Panc1 (cell line): ENCODE measurements around the gene CTCFL.

ENCODE experiments used
- POLR2AphosphoS5 ChIP-seq: IDR thresholded peaks from 2 replicates; pipeline ENCODE4 v1.6.1; 2012; ENCODE audit warnings: mild to moderate bottlenecking, low read depth, low read length, moderate library complexity
- TF ChIP-seq, protein P1 (sequence below): fragments of 450-650 bp; IDR thresholded peaks from 2 replicates; pipeline ENCODE4 v1.5.1; 2017; ENCODE audit warnings: mild to moderate bottlenecking
- TF ChIP-seq, protein P2 (sequence below), 2 experiments: IDR thresholded peaks; 2 replicates each; pipeline ENCODE4 v1.6.1; 2011 to 2012; ENCODE audit warnings: low read depth in 2 of 2, control low read depth in 1 of 2, low read length in 1 of 2, mild to moderate bottlenecking in 1 of 2, moderate library complexity in 1 of 2; ENCODE audit not compliant: insufficient read depth in 1 of 2

DNA sequence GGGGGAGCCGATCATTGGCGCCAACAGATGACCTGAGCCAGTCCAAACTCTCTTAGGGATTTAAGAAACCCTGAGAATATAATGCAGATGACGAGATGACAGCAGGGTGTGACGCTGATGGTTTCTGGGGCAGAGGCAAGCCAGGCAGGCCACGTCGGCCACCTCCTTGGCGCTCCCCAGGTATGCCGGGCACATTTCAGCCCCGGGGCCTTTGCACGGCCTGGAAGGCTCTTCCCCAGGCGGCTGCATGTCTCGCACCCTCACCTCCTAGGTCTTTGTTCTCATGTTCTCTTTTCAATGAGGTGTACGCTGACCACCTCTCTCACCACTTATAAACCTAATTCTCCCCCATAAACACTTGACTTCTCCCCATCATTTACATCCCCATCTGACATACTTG lies 68.8 kb downstream of the CTCFL start:
- TF ChIP-seq, protein P1, sequence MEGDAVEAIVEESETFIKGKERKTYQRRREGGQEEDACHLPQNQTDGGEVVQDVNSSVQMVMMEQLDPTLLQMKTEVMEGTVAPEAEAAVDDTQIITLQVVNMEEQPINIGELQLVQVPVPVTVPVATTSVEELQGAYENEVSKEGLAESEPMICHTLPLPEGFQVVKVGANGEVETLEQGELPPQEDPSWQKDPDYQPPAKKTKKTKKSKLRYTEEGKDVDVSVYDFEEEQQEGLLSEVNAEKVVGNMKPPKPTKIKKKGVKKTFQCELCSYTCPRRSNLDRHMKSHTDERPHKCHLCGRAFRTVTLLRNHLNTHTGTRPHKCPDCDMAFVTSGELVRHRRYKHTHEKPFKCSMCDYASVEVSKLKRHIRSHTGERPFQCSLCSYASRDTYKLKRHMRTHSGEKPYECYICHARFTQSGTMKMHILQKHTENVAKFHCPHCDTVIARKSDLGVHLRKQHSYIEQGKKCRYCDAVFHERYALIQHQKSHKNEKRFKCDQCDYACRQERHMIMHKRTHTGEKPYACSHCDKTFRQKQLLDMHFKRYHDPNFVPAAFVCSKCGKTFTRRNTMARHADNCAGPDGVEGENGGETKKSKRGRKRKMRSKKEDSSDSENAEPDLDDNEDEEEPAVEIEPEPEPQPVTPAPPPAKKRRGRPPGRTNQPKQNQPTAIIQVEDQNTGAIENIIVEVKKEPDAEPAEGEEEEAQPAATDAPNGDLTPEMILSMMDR, result no peak
- TF ChIP-seq POLR2AphosphoS5, result no peak
- TF ChIP-seq, protein P2, sequence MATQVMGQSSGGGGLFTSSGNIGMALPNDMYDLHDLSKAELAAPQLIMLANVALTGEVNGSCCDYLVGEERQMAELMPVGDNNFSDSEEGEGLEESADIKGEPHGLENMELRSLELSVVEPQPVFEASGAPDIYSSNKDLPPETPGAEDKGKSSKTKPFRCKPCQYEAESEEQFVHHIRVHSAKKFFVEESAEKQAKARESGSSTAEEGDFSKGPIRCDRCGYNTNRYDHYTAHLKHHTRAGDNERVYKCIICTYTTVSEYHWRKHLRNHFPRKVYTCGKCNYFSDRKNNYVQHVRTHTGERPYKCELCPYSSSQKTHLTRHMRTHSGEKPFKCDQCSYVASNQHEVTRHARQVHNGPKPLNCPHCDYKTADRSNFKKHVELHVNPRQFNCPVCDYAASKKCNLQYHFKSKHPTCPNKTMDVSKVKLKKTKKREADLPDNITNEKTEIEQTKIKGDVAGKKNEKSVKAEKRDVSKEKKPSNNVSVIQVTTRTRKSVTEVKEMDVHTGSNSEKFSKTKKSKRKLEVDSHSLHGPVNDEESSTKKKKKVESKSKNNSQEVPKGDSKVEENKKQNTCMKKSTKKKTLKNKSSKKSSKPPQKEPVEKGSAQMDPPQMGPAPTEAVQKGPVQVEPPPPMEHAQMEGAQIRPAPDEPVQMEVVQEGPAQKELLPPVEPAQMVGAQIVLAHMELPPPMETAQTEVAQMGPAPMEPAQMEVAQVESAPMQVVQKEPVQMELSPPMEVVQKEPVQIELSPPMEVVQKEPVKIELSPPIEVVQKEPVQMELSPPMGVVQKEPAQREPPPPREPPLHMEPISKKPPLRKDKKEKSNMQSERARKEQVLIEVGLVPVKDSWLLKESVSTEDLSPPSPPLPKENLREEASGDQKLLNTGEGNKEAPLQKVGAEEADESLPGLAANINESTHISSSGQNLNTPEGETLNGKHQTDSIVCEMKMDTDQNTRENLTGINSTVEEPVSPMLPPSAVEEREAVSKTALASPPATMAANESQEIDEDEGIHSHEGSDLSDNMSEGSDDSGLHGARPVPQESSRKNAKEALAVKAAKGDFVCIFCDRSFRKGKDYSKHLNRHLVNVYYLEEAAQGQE (IDR thresholded peaks at IDR 0.05; ENCODE audit: insufficient read depth in 1 of 2, low read depth in 2 of 2, low read length in 1 of 2), result no peak
